ENCODE data around the gene AOAH.

The AOAH gene

GRCh38 chr7:36600869-36601530, 123.3 kb downstream of the AOAH start:
- no peak for DNase-seq (ENCODE audit: low spot score)

- DNase-seq (ENCODE audit: low spot score): no peak
Measured at GRCh38 chr7:36600314-36600682, 124.0 kb downstream of the AOAH start.

GRCh38 chr7:36599645-36600313, 124.5 kb downstream of the AOAH start:
- DNase-seq (ENCODE audit: low spot score): no peak

GRCh38 chr7:36598054-36598674, 126.1 kb downstream of the AOAH start:
- no peak for DNase-seq (ENCODE audit: low spot score)

GRCh38 chr7:36597090-36597773, 127.1 kb downstream of the AOAH start:
- no peak for DNase-seq (ENCODE audit: low spot score)

- DNase-seq (ENCODE audit: low spot score): no peak
Measured at GRCh38 chr7:36594445-36594844, 129.8 kb downstream of the AOAH start.

GRCh38 chr7:36591636-36592035, 132.7 kb downstream of the AOAH start:
- DNase-seq (ENCODE audit: low spot score): no peak

- no peak for DNase-seq (ENCODE audit: low spot score)
Measured at GRCh38 chr7:36589391-36589790, 134.9 kb downstream of the AOAH start.

GRCh38 chr7:36583318-36583717, 141.0 kb downstream of the AOAH start:
- no peak for DNase-seq (ENCODE audit: low spot score)

GRCh38 chr7:36575832-36576231, 148.5 kb downstream of the AOAH start:
- DNase-seq (ENCODE audit: low spot score): no peak

- no peak for DNase-seq (ENCODE audit: low spot score)
Measured at GRCh38 chr7:36573066-36573465, 151.2 kb downstream of the AOAH start.

GRCh38 chr7:36571190-36571560, 153.1 kb downstream of the AOAH start:
- DNase-seq (ENCODE audit: low spot score): no peak

- DNase-seq (ENCODE audit: low spot score): no peak
Measured at GRCh38 chr7:36570528-36571189, 153.6 kb downstream of the AOAH start.

GRCh38 chr7:36568452-36568849, 155.8 kb downstream of the AOAH start:
- DNase-seq (ENCODE audit: low spot score): no peak

- DNase-seq (ENCODE audit: low spot score): no peak
Measured at GRCh38 chr7:36567699-36568451, 156.4 kb downstream of the AOAH start.

- no peak for DNase-seq (ENCODE audit: low spot score)
Measured at GRCh38 chr7:36565792-36566356, 158.4 kb downstream of the AOAH start.

GRCh38 chr7:36564489-36564888, 159.8 kb downstream of the AOAH start:
- no peak for DNase-seq (ENCODE audit: low spot score)

- no peak for DNase-seq (ENCODE audit: low spot score)
Measured at GRCh38 chr7:36563706-36564327, 160.5 kb downstream of the AOAH start.

- DNase-seq (ENCODE audit: low spot score): no peak
Measured at GRCh38 chr7:36562121-36562520, 162.2 kb downstream of the AOAH start.

GRCh38 chr7:36549029-36549428, 175.3 kb downstream of the AOAH start:
- no peak for DNase-seq (ENCODE audit: low spot score)

- DNase-seq (ENCODE audit: low spot score): no peak
Measured at GRCh38 chr7:36547416-36547815, 176.9 kb downstream of the AOAH start.
